Transverse colon (tissue), 4 donors: ENCODE measurements around the gene KLF17. TPM values are rescaled to one million over a fixed set of nuclear protein-coding genes. Genes with fewer than 3 reads are reported as not detected.
"Not testable (repeated sequence)": the region's sequence is repeated elsewhere in the genome, so short reads cannot be mapped to it uniquely, and the experiment has no call there.

ENCODE experiments used
- DNase-seq: peaks from one replicate; pipeline ENCODE4 v3.0.0-alpha.2; 2019
- H3K27ac ChIP-seq, 4 donors: fragments of 200-600 bp; sonication (generic); 2 replicates each; pipeline ENCODE4 v1.5.1; 2016 to 2018; ENCODE audit warnings: inconsistent platforms in 4 of 4
- H3K27me3 ChIP-seq: fragments of 200-600 bp; sonication (generic); 2 replicates; pipeline ENCODE4 v1.5.1; 2017; ENCODE audit warnings: inconsistent platforms
- H3K36me3 ChIP-seq, 4 donors: fragments of 200-600 bp; sonication (generic); 2 replicates each; pipeline ENCODE4 v1.5.1; 2017 to 2019; ENCODE audit warnings: inconsistent platforms in 4 of 4
- H3K4me1 ChIP-seq, 4 donors: fragments of 200-600 bp; sonication (generic); 2 replicates each; pipeline ENCODE4 v1.5.1; 2017 to 2020; ENCODE audit warnings: inconsistent platforms in 4 of 4
- H3K4me3 ChIP-seq, 4 donors: fragments of 200-600 bp; sonication (generic); 1 replicate in 1 of 4; 2 replicates in 3 of 4; pipeline versions ENCODE4 v1.5.1 to v1.6.1; 2017 to 2019; ENCODE audit warnings: inconsistent platforms in 4 of 4
- H3K9me3 ChIP-seq, 2 donors: fragments of 200-600 bp; sonication (generic); 2 replicates each; pipeline ENCODE4 v1.5.1; 2017 to 2019; ENCODE audit warnings: inconsistent platforms in 2 of 2
- EP300 ChIP-seq: sonication (generic); formaldehyde crosslinking; IDR thresholded peaks from one replicate; pipeline ENCODE4 v1.6.1; 2017; ENCODE audit warnings: antibody characterized with exemption, low read depth
- POLR2A ChIP-seq: fragments of 450-650 bp; IDR thresholded peaks from one replicate; pipeline ENCODE4 v1.6.1; 2016; ENCODE audit warnings: antibody characterized with exemption, mild to moderate bottlenecking, moderate library complexity
- POLR2AphosphoS5 ChIP-seq, 3 donors: sonication (generic); formaldehyde crosslinking; IDR thresholded peaks; one replicate each; pipeline ENCODE4 v1.6.1; 2016; ENCODE audit warnings: antibody characterized with exemption in 3 of 3
- WGBS, 2 donors: methylation state at CpG; one replicate each; pipeline ENCODE4 v1.1.5; 2018; ENCODE audit warnings: low coverage in 1 of 2; 5-methylcytosine and 5-hydroxymethylcytosine counted together
- in situ Hi-C, 4 donors: fragments of 200-750 bp; cut with MboI; loops; one replicate each; pipeline versions ENCODE4 v1.15.0 to v1.15.1; 2017; ENCODE audit warnings: low sequenced_read_pairs in 3 of 4, low pct_ligation_motif_present in 1 of 4, low pct_unique_long_range_greater_than_20kb in 1 of 4
- intact Hi-C: fragments of 100-400 bp; cut with DNase I; formaldehyde crosslinking; loops from one replicate; pipeline ENCODE4 v1.15.1; 2023; ENCODE audit warnings: low total_unique reads
- total RNA-seq, 4 donors: library from RNA; depleted of rRNA; stranded (reverse); fragments of >200 nt; gene quantifications; one replicate each; pipeline ENCODE4 v1.1.0, GENCODE V29; 2016
- TF ChIP-seq, protein P1 (sequence below), 5 experiments: fragments of 200-600 bp in 3 of 5; fragments of 450-650 bp in 2 of 5; sonication (generic) in 3 of 5; IDR thresholded peaks; 1 replicate in 2 of 5; 2 replicates in 3 of 5; pipeline ENCODE4 v1.5.1; 2016 to 2017; ENCODE audit warnings: antibody characterized with exemption in 5 of 5, inconsistent platforms in 3 of 5, mild to moderate bottlenecking in 2 of 5, moderate library complexity in 1 of 5

KLF17 gene
- total RNA-seq, 4 donors from 2014 or later = not detected

DNA sequence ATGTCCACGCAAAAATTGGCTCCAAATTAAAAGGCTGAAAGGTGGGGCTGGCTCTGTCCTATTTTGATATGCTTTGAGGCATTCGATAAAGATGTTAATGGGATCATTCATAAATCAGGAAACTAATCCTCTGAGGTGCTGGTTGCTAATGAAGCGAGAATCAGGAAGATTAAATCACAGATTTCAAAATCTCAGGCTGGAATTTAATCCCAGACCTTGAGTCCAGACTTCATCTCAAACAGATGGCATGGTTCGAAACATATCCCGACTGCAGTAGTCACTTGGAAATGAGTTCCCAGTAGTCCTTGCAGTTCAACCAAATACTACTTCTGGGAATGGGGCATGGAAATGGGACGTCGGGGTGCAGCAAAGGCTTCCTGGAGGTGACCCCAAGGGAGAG, 4.5 kb upstream of the KLF17 start:
- DNase-seq = no peak
- Histone ChIP-seq H3K9me3 (no peaks in the 10 kb centered on the region), H3K27me3 (no peaks in the 10 kb centered on the region), H3K4me1 (no peaks in the 10 kb centered on the region), H3K36me3 (no peaks in the 10 kb centered on the region), H3K27ac (no peak overlapping the region), H3K4me3 (no peak overlapping the region)
- 78 to 84% methylated on average over 7 of the region's 7 CpGs for WGBS, 2 donors
- in situ Hi-C loops (no loop called here), intact Hi-C loops (no loop called here)
- TF ChIP-seq POLR2AphosphoS5 (IDR thresholded peaks at IDR 0.05) = no peak
- TF ChIP-seq, protein P1, sequence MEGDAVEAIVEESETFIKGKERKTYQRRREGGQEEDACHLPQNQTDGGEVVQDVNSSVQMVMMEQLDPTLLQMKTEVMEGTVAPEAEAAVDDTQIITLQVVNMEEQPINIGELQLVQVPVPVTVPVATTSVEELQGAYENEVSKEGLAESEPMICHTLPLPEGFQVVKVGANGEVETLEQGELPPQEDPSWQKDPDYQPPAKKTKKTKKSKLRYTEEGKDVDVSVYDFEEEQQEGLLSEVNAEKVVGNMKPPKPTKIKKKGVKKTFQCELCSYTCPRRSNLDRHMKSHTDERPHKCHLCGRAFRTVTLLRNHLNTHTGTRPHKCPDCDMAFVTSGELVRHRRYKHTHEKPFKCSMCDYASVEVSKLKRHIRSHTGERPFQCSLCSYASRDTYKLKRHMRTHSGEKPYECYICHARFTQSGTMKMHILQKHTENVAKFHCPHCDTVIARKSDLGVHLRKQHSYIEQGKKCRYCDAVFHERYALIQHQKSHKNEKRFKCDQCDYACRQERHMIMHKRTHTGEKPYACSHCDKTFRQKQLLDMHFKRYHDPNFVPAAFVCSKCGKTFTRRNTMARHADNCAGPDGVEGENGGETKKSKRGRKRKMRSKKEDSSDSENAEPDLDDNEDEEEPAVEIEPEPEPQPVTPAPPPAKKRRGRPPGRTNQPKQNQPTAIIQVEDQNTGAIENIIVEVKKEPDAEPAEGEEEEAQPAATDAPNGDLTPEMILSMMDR (IDR thresholded peaks at IDR 0.05) = no peak
- no peak for TF ChIP-seq EP300
- TF ChIP-seq POLR2A = no peak

DNA sequence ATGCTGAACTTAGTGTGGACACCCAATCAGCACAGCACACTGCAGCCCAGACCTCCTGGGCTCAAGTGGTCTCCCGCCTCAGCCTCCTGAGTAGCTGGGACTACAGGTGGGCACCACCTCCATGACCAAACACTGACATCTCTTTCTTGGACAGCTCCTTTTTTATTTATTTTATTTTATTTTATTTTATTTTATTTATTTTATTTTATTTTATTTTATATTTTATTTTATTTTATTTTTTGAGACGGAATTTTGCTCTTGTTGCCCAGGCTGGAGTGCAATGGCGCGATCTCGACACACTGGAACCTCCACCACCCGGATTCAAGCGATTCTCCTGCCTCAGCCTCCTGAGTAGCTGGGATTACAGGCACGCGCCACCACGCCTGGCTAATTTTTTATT, 1.3 kb upstream of the KLF17 start:
- H3K4me3 ChIP-seq, H3K27me3 ChIP-seq, in situ Hi-C loops, H3K9me3 ChIP-seq, H3K36me3 ChIP-seq, H3K4me1 ChIP-seq, H3K27ac ChIP-seq, DNase-seq, intact Hi-C loops: not testable (repeated sequence)
- 97 to 100% methylated on average over 1 to 10 of the region's 10 CpGs for WGBS, 2 donors

DNA sequence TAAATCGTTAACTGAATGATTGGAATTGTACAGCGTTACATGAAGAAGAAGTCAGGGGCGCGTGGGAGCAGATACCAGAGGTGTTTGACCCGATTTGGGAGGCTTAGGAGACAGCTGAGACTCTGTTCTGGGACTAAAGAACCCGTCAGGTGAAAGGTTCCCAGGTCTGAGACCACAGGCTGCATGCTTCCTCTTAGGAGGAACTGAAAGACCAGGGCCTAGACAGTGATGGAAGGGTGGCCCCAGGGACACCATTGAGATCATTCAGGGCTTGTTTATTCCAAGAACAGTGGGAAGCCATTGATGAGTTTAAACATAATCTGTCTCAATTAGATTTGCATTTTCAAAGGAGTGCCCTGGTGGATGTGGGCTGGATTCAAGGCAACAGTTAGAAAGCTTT, 904 bp downstream of the KLF17 start:
- no peak for TF ChIP-seq EP300
- Histone ChIP-seq H3K27ac (no peak overlapping the region), H3K4me1 (no peaks in the 10 kb centered on the region), H3K4me3 (no peak overlapping the region), H3K9me3 (no peaks in the 10 kb centered on the region), H3K36me3 (no peaks in the 10 kb centered on the region), H3K27me3 (peaks cover 14% of the 10 kb centered on the region)
- 83 to 89% methylated on average over 5 to 6 of the region's 6 CpGs for whole genome bisulfite sequencing, 2 donors
- in situ Hi-C loops (no loop called here), intact Hi-C loops (no loop called here)
- no peak for DNase-seq

DNA sequence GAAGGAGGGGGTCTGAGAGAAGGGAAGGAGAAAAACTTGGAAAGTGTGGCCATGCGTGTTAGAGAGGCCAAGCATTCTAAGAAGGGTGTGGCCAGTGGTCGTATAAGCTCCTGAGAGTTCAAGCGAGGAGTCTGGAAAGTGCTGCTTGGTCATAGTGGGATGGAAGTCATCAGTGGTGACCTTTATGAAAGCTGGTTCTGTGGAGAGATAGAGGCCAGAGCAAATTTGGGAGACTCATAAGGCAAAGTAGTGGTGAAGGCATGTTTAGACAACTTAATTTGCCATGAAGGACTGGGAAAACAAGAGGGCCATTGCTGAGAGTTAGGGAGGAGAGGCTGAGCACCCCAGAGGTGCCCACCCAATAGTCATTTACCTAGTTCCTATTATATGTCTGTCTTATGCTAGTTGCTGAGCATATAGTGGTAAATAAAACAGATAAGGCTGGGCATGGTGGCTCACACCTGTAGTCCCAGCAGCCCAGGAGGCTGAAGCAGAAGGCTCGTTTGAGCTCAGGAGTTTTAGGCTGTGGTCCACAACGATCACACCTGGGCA, 1.9 kb downstream of the KLF17 start:
- WGBS, 2 donors = 77 to 81% methylated on average over 3 to 5 of the region's 5 CpGs
- TF ChIP-seq EP300 (no peak), POLR2A (no peak), POLR2AphosphoS5 (IDR thresholded peaks at IDR 0.05) (no peak)
- TF ChIP-seq, protein P1 (IDR thresholded peaks at IDR 0.05) = no peak
- Histone ChIP-seq H3K27me3 (peaks cover 18% of the 10 kb centered on the region), H3K4me3 (no peak overlapping the region), H3K27ac (no peak overlapping the region), H3K36me3 (no peaks in the 10 kb centered on the region), H3K4me1 (no peaks in the 10 kb centered on the region), H3K9me3 (no peaks in the 10 kb centered on the region)
- intact Hi-C loops (no loop called here), in situ Hi-C loops (no loop called here)
- DNase-seq = no peak

DNA sequence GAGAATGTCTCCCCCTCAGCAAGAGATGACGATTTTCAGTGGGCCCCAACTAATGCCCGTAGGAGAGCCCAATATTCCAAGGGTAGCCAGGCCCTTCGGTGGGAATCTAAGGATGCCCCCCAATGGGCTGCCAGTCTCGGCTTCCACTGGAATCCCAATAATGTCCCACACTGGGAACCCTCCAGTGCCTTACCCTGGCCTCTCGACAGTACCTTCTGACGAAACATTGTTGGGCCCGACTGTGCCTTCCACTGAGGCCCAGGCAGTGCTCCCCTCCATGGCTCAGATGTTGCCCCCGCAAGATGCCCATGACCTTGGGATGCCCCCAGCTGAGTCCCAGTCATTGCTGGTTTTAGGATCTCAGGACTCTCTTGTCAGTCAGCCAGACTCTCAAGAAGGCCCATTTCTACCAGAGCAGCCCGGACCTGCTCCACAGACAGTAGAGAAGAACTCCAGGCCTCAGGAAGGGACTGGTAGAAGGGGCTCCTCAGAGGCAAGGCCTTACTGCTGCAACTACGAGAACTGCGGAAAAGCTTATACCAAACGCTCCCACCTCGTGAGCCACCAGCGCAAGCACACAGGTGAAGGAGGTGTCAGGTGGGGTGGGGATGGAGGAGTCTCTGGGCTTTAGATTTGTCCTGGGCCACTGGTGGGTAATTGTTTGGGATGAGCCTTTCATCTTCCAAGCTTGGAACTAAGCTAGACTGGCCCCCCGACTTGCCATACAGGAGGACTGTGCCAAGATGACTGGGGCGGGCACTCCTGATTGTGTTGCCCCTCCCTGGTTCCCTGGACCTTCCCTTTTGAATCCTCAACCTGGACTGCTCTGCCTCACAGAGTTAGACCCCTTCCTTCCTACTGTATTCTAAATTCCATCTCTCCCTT, 11.2 kb downstream of the KLF17 start:
- H3K9me3 ChIP-seq = no peaks in the 10 kb centered on the region
- H3K36me3 ChIP-seq = no peaks in the 10 kb centered on the region
- WGBS, 2 donors = 84% methylated on average over 16 of the region's 16 CpGs; no CpG with 5 or more reads in 1 of the 2 donors
- H3K27me3 ChIP-seq = peaks cover 5% of the 10 kb centered on the region
- no peak for DNase-seq
- intact Hi-C loops (no loop called here), in situ Hi-C loops (no loop called here)
- no peak overlapping the region for H3K4me3 ChIP-seq
- TF ChIP-seq POLR2AphosphoS5 (IDR thresholded peaks at IDR 0.05) = no peak
- TF ChIP-seq EP300 = no peak
- no peaks in the 10 kb centered on the region for H3K4me1 ChIP-seq
- H3K27ac ChIP-seq = no peak overlapping the region
